ENCODE measurements around the gene SAG.

DNA sequence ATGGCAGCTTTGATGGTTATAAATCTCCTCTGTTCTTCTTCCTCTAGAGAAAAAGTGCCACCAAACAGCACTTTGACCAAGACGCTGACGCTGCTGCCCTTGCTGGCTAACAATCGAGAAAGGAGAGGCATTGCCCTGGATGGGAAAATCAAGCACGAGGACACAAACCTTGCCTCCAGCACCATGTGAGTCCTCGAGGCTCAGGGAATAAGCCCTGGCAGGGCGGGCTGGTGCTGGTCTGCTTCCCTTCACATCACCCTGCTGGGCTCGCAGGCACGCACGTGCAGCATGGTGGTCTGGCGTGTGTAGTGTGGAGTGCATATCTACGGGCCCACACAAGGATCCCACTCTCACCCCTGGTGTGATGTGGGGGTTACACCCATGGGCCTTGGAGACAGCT is 27.3 kb downstream of the SAG start:
- TF ChIP-seq POLR2A (IDR thresholded peaks at IDR 0.05): no peak
- TF ChIP-seq CTCF (IDR thresholded peaks at IDR 0.05): no peak

Measured in lower leg skin (tissue), 3 donors.